H9 (cell line): ENCODE results near the gene MGAT4A. TPM values are rescaled to one million over a fixed set of nuclear protein-coding genes. Genes with fewer than 3 reads are reported as not detected.

Experiments
- DNase-seq: peaks from one replicate; pipeline ENCODE4 v3.0.0-alpha.2; 2017
- H2AFZ ChIP-seq: one replicate; pipeline ENCODE4 v1.6.1; 2013; ENCODE audit warnings: mild to moderate bottlenecking, low read length, control low read depth, moderate library complexity
- H2AK5ac ChIP-seq: 2 replicates; pipeline ENCODE4 v1.6.1; 2013; ENCODE audit warnings: low read length, control low read depth, mixed read lengths; ENCODE audit not compliant: insufficient read length
- H2BK120ac ChIP-seq: one replicate; pipeline ENCODE4 v1.6.1; 2013; ENCODE audit warnings: low read depth, mild to moderate bottlenecking, low read length, control low read depth, inconsistent platforms; ENCODE audit not compliant: poor library complexity, severe bottlenecking
- H2BK12ac ChIP-seq: 2 replicates; pipeline ENCODE4 v1.6.1; 2013; ENCODE audit warnings: low read length, control low read depth, mixed read lengths, low read depth; ENCODE audit not compliant: insufficient read length
- H2BK15ac ChIP-seq: 2 replicates; pipeline ENCODE4 v1.6.1; 2013; ENCODE audit warnings: low read depth, low read length, control low read depth
- H2BK20ac ChIP-seq: one replicate; pipeline ENCODE4 v1.6.1; 2013; ENCODE audit warnings: low read depth, mild to moderate bottlenecking, low read length, control low read depth, inconsistent platforms; ENCODE audit not compliant: poor library complexity, severe bottlenecking
- H2BK5ac ChIP-seq: 2 replicates; pipeline ENCODE4 v1.6.1; 2013; ENCODE audit warnings: low read length, control low read depth, mixed read lengths; ENCODE audit not compliant: insufficient read length
- H3K14ac ChIP-seq: 2 replicates; pipeline ENCODE4 v1.6.1; 2013; ENCODE audit warnings: low read length, control low read depth; ENCODE audit not compliant: insufficient read depth
- H3K18ac ChIP-seq: 2 replicates; pipeline ENCODE4 v1.6.1; 2013; ENCODE audit warnings: low read depth, mild to moderate bottlenecking, mixed read lengths, low read length, control low read depth; ENCODE audit not compliant: insufficient read length
- H3K23ac ChIP-seq: 2 replicates; pipeline ENCODE4 v1.6.1; 2013; ENCODE audit warnings: low read length, control low read depth, mixed read lengths, low read depth; ENCODE audit not compliant: insufficient read length
- H3K23me2 ChIP-seq: 2 replicates; pipeline ENCODE4 v1.6.1; 2013; ENCODE audit warnings: low read depth, mild to moderate bottlenecking, mixed read lengths, low read length, control low read depth; ENCODE audit not compliant: insufficient read length, poor library complexity, severe bottlenecking
- H3K27ac ChIP-seq: 2 replicates; pipeline ENCODE4 v1.5.1; 2013; ENCODE audit warnings: low read length, control low read depth, mixed read lengths, low read depth; ENCODE audit not compliant: insufficient read length
- H3K27me3 ChIP-seq: 2 replicates; pipeline ENCODE4 v1.6.1; 2013; ENCODE audit warnings: low read length, control low read depth, inconsistent platforms; ENCODE audit not compliant: insufficient read depth
- H3K4ac ChIP-seq: 2 replicates; pipeline ENCODE4 v1.6.1; 2013; ENCODE audit warnings: low read depth, mild to moderate bottlenecking, control low read depth, inconsistent platforms, low read length, moderate library complexity
- H3K4me1 ChIP-seq: 2 replicates; pipeline ENCODE4 v1.6.1; 2013; ENCODE audit warnings: low read length, control low read depth, inconsistent platforms; ENCODE audit not compliant: insufficient read depth
- H3K4me2 ChIP-seq: 2 replicates; pipeline ENCODE4 v1.6.1; 2013; ENCODE audit warnings: low read length, control low read depth, mixed read lengths; ENCODE audit not compliant: insufficient read length, insufficient read depth
- H3K56ac ChIP-seq: 2 replicates; pipeline ENCODE4 v1.6.1; 2013; ENCODE audit warnings: low read depth, mild to moderate bottlenecking, mixed read lengths, low read length, control low read depth; ENCODE audit not compliant: insufficient read length
- H3K79me1 ChIP-seq: 2 replicates; pipeline ENCODE4 v1.6.1; 2013; ENCODE audit warnings: low read depth, mild to moderate bottlenecking, moderate library complexity, low read length, control low read depth, inconsistent platforms; ENCODE audit not compliant: insufficient read depth, poor library complexity, severe bottlenecking
- H3K79me2 ChIP-seq: 2 replicates; pipeline ENCODE4 v1.6.1; 2013; ENCODE audit warnings: low read length, control low read depth, inconsistent platforms; ENCODE audit not compliant: insufficient read depth
- H3K9ac ChIP-seq: 2 replicates; pipeline ENCODE4 v1.6.1; 2013; ENCODE audit warnings: low read length, control low read depth, mixed read lengths; ENCODE audit not compliant: insufficient read length; ENCODE audit errors: extremely low read depth
- H3K9me3 ChIP-seq: one replicate; pipeline ENCODE4 v1.6.1; 2013; ENCODE audit warnings: low read depth, low read length, inconsistent platforms; ENCODE audit not compliant: control insufficient read depth
- H3T11ph ChIP-seq: one replicate; pipeline ENCODE4 v1.6.1; 2013; ENCODE audit warnings: mild to moderate bottlenecking, low read length, control low read depth, inconsistent platforms
- H4K20me1 ChIP-seq: one replicate; pipeline ENCODE4 v1.6.1; 2013; ENCODE audit not compliant: control insufficient read depth, insufficient read length, insufficient read depth
- H4K5ac ChIP-seq: 2 replicates; pipeline ENCODE4 v1.6.1; 2013; ENCODE audit warnings: low read depth, mild to moderate bottlenecking, mixed read lengths, low read length, control low read depth; ENCODE audit not compliant: insufficient read length
- H4K8ac ChIP-seq: replicated peaks from 2 replicates; pipeline ENCODE4 v1.6.1; 2013; ENCODE audit warnings: low read length, control low read depth, mixed read lengths, low read depth; ENCODE audit not compliant: insufficient read length
- H4K91ac ChIP-seq: 2 replicates; pipeline ENCODE4 v1.6.1; 2013; ENCODE audit warnings: low read depth, mild to moderate bottlenecking, moderate library complexity, mixed read lengths, low read length, control low read depth; ENCODE audit not compliant: insufficient read length
- H3K27ac Mint-ChIP-seq, 3 experiments: 2 replicates in 2 of 3; 3 replicates in 1 of 3; pipeline ENCODE4 v1.8.0; 2020 to 2021; ENCODE audit warnings: mixed read lengths in 3 of 3, mild to moderate bottlenecking in 1 of 3, moderate library complexity in 1 of 3
- H3K27me3 Mint-ChIP-seq: 2 replicates; pipeline ENCODE4 v1.8.0; 2021; ENCODE audit warnings: low read depth, mild to moderate bottlenecking, moderate library complexity, mixed read lengths
- H3K36me3 Mint-ChIP-seq, 3 experiments: 2 replicates in 2 of 3; 3 replicates in 1 of 3; pipeline ENCODE4 v1.8.0; 2020 to 2021; ENCODE audit warnings: low read depth in 3 of 3, mixed read lengths in 3 of 3; ENCODE audit not compliant: insufficient read depth in 1 of 3
- H3K4me1 Mint-ChIP-seq, 2 experiments: 2 replicates each; pipeline ENCODE4 v1.8.0; 2020; ENCODE audit warnings: mixed read lengths in 2 of 2
- H3K4me3 Mint-ChIP-seq, 2 experiments: 2 replicates in 1 of 2; 3 replicates in 1 of 2; pipeline ENCODE4 v1.8.0; 2020 to 2021; ENCODE audit warnings: mild to moderate bottlenecking in 2 of 2, mixed read lengths in 2 of 2, moderate library complexity in 1 of 2
- H3K9me3 Mint-ChIP-seq, 2 experiments: 2 replicates in 1 of 2; 3 replicates in 1 of 2; pipeline ENCODE4 v1.8.0; 2020; ENCODE audit warnings: mild to moderate bottlenecking in 2 of 2, mixed read lengths in 2 of 2, moderate library complexity in 1 of 2
- WGBS: extraction: QIAGEN DNeasy Blood & Tissue Kit; methylation state at CpG from one replicate; pipeline ENCODE4 v1.1.7; 2013; ENCODE audit warnings: missing lambda C conversion rate, low lambda C conversion rate, mixed read lengths; ENCODE audit not compliant: insufficient read length; ENCODE audit errors: extremely low coverage; 5-methylcytosine and 5-hydroxymethylcytosine counted together
- total RNA-seq: library from RNA; stranded (reverse); gene quantifications from 2 replicates; pipeline ENCODE4 v1.2.1, GENCODE V29; 2021
- TF ChIP-seq, protein P1 (sequence below): fragments of 200-600 bp; sonication (generic); conservative IDR thresholded peaks from 3 replicates; pipeline ENCODE4 v1.8.0; 2021; ENCODE audit warnings: antibody characterized with exemption, mild to moderate bottlenecking

MGAT4A gene
- total RNA-seq, 1 experiment from 2014 or later, result 3.5 TPM

DNA sequence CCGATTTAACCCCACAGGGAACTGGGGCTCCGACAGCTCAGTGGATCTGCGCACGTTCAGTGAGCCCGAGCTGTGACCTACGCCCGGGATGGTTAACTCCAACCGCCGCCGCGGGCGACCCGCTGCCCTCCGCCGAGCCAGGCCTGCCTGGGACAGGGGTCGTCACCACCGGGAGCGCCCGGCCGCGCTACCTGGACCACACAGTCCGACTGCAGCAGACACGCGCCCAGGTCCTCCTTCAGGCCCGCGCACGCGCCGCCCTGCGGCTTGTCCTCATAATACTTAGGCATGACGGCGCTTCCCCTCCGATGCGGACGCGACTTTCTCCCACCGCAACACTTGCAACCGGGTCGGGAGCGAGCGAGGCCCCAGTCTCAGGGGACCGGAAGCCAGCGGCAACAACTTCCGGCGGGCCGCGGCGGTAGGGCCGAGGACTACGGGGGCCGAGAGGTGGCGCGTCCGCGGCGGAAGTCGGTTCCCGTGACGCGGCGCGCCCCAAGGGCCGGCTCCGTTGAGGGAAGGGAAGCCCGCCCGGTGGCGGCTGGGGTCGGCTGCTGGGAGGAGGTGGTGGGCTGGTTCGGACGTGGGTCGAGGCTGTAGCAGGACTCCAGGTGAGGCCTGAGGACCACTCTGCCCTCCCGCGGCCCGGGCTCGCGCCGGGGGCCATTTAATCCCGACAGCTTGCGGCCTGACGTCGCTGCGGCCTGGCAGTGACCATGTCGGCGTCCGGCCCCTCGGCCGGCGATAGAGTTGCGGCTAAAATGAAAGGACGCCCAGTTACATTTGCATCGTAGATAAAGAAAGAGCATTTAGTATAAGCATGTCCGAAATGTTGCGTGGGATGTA, 122.6 kb downstream of the MGAT4A start, which contains the start of the genes COA5 and UNC50:
COA5 (minus strand) TSS at position 397 of the 846 bp plus-strand sequence; CDS start at position 290, 107 bp downstream.
UNC50 (plus strand) TSS at position 474 of the 846 bp plus-strand sequence. CDS start 1,171 bp downstream, outside the sequence.
- H3K27me3 Mint-ChIP-seq, result no peaks in the 10 kb centered on the region
- H3K4ac ChIP-seq, result no peak within 1 kb of the TSS
- no peak within 1 kb of the TSS for H3K56ac ChIP-seq
- no peak within 1 kb of the TSS for H4K91ac ChIP-seq
- H2AK5ac ChIP-seq, result no peak within 1 kb of the TSS
- peaks cover 18 to 21% of the 10 kb centered on the region in 2 experiments for H3K4me1 Mint-ChIP-seq
- H3K79me1 ChIP-seq, result peaks cover 7% of the 10 kb centered on the region
- H3K18ac ChIP-seq, result peak within 1 kb of the TSS; percentile 84
- no peaks in the 10 kb centered on the region for H3K9me3 Mint-ChIP-seq
- H3K23me2 ChIP-seq, result peaks cover 14% of the 10 kb centered on the region
- H2BK15ac ChIP-seq, result no peak within 1 kb of the TSS
- peak within 1 kb of the TSS; percentile 84 for H3K14ac ChIP-seq
- peaks cover 4 to 38% (median 36%) of the 10 kb centered on the region in 3 experiments; a peak in 6 of 7 replicates for H3K36me3 Mint-ChIP-seq
- no peaks in the 10 kb centered on the region for H3K27me3 ChIP-seq
- no peaks in the 10 kb centered on the region for H3K9me3 ChIP-seq
- no peak within 1 kb of the TSS for H2BK20ac ChIP-seq
- no peak within 1 kb of the TSS for H3K23ac ChIP-seq
- no peak within 1 kb of the TSS for H2BK12ac ChIP-seq
- H4K8ac ChIP-seq, result no peak within 1 kb of the TSS
- WGBS, result no CpG with 5 or more reads among the region's 93 CpGs
- no peak within 1 kb of the TSS for H3T11ph ChIP-seq
- H4K20me1 ChIP-seq, result peaks cover 4% of the 10 kb centered on the region
- no peak within 1 kb of the TSS for H3K27ac ChIP-seq
- H3K4me1 ChIP-seq, result no peaks in the 10 kb centered on the region; the same call in 1 of the 2 replicates
- H2AFZ ChIP-seq, result no peak within 1 kb of the TSS
- H3K79me2 ChIP-seq, result peaks cover 15% of the 10 kb centered on the region; the same call in 1 of the 2 replicates
- peak within 1 kb of the TSS; percentile 92 to 96 (median 96) for H3K27ac Mint-ChIP-seq
- peak within 1 kb of the TSS; percentile 86 for H3K9ac ChIP-seq
- no peak within 1 kb of the TSS for H4K5ac ChIP-seq
- DNase-seq, result peak; percentile 87
- H3K4me3 Mint-ChIP-seq, result peak within 1 kb of the TSS; percentile 85 to 86
- no peak within 1 kb of the TSS for H2BK120ac ChIP-seq
- TF ChIP-seq, protein P1, sequence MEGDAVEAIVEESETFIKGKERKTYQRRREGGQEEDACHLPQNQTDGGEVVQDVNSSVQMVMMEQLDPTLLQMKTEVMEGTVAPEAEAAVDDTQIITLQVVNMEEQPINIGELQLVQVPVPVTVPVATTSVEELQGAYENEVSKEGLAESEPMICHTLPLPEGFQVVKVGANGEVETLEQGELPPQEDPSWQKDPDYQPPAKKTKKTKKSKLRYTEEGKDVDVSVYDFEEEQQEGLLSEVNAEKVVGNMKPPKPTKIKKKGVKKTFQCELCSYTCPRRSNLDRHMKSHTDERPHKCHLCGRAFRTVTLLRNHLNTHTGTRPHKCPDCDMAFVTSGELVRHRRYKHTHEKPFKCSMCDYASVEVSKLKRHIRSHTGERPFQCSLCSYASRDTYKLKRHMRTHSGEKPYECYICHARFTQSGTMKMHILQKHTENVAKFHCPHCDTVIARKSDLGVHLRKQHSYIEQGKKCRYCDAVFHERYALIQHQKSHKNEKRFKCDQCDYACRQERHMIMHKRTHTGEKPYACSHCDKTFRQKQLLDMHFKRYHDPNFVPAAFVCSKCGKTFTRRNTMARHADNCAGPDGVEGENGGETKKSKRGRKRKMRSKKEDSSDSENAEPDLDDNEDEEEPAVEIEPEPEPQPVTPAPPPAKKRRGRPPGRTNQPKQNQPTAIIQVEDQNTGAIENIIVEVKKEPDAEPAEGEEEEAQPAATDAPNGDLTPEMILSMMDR, result peak; percentile 9; the same call in 1 of the 3 replicates
- H2BK5ac ChIP-seq, result no peak within 1 kb of the TSS
- H3K4me2 ChIP-seq, result peak within 1 kb of the TSS; percentile 97
